Right lobe of liver (tissue), 4 donors: ENCODE results near the gene EHBP1L1.

ENCODE experiments used
- POLR2A ChIP-seq: fragments of 450-650 bp; IDR thresholded peaks from one replicate; pipeline ENCODE4 v1.6.1; 2017; ENCODE audit warnings: antibody characterized with exemption, mild to moderate bottlenecking
- TF ChIP-seq, protein P1 (sequence below), 4 donors: fragments of 200-600 bp in 3 of 4; fragments of 450-650 bp in 1 of 4; IDR thresholded peaks; one replicate each; pipeline versions ENCODE4 v1.5.1 to v1.8.0; 2016 to 2022; ENCODE audit warnings: antibody characterized with exemption in 4 of 4, mild to moderate bottlenecking in 2 of 4
- donor health status: DM: no; HTN: no; CAD: no.
- donor health status: DM: no; HTN: no; CAD: no.
- donor health status: DM: no; HTN: yes; CAD: no.

DNA sequence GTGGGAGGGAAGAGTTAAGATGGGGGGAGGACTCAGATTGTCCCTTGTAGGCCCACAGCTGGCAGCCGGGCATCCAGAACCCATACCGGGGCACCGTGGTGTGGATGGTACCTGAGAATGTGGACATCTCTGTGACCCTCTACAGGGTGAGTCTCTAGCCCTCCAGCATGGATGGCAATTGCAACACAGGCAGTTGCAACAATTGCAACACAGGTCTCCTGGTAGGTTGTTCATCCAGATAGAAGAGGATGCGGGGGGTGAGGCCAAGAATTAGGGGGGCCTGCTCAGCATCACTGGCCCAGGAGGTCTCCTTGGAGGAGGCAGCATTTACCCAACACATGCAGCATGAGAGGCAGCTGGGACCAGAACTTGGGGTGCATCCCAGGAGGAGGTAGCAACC is 3.4 kb downstream of the EHBP1L1 start:
- TF ChIP-seq, protein P1, sequence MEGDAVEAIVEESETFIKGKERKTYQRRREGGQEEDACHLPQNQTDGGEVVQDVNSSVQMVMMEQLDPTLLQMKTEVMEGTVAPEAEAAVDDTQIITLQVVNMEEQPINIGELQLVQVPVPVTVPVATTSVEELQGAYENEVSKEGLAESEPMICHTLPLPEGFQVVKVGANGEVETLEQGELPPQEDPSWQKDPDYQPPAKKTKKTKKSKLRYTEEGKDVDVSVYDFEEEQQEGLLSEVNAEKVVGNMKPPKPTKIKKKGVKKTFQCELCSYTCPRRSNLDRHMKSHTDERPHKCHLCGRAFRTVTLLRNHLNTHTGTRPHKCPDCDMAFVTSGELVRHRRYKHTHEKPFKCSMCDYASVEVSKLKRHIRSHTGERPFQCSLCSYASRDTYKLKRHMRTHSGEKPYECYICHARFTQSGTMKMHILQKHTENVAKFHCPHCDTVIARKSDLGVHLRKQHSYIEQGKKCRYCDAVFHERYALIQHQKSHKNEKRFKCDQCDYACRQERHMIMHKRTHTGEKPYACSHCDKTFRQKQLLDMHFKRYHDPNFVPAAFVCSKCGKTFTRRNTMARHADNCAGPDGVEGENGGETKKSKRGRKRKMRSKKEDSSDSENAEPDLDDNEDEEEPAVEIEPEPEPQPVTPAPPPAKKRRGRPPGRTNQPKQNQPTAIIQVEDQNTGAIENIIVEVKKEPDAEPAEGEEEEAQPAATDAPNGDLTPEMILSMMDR (IDR thresholded peaks at IDR 0.05), result no peak
- no peak for TF ChIP-seq POLR2A
